Right lung (tissue), 5 donors: ENCODE results near the gene RNU1-3. TPM values are rescaled to one million over a fixed set of nuclear protein-coding genes. Genes with fewer than 3 reads are reported as not detected.
"Not testable (repeated sequence)": the region's sequence is repeated elsewhere in the genome, so short reads cannot be mapped to it uniquely, and the experiment has no call there.

Source experiments
- DNase-seq, 2 donors: peaks; one replicate each; pipeline ENCODE4 v3.0.0-alpha.2; 2013
- polyA plus RNA-seq, 5 donors: library from polyadenylated mRNA; unstranded; fragments of 120-200 nt; gene quantifications; one replicate each; pipeline versions ENCODE4 v1.2.1 to v1.2.3, GENCODE V29; 2013; ENCODE audit warnings: inconsistent platforms in 1 of 5, low replicate concordance in 1 of 5; ENCODE audit not compliant: insufficient read length in 5 of 5, insufficient read depth in 1 of 5

RNU1-3 gene
- polyA plus RNA-seq, 5 donors: 1.3 to 2.7 TPM; not detected in 3

DNA sequence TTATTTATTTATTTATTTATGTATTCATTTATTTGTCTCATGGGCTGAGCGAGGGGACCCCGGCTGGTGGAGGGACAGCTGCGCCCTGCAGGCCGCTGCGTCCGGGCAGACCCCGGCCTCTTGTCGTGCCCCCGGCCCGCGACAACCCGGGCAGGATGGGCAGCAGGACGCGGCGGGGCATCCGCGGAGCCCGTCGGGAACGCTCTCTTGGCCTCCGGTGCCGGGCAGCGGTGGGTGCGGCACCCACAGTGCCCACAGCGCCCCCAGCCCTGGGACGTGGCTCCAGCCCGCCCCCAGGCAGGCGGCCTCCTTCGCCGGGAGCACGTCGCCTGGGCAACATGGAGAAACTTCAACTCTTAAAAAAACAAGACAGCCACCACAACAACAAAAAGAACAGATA is 8.5 kb downstream of the RNU1-3 start:
- DNase-seq: not testable (repeated sequence)

DNA sequence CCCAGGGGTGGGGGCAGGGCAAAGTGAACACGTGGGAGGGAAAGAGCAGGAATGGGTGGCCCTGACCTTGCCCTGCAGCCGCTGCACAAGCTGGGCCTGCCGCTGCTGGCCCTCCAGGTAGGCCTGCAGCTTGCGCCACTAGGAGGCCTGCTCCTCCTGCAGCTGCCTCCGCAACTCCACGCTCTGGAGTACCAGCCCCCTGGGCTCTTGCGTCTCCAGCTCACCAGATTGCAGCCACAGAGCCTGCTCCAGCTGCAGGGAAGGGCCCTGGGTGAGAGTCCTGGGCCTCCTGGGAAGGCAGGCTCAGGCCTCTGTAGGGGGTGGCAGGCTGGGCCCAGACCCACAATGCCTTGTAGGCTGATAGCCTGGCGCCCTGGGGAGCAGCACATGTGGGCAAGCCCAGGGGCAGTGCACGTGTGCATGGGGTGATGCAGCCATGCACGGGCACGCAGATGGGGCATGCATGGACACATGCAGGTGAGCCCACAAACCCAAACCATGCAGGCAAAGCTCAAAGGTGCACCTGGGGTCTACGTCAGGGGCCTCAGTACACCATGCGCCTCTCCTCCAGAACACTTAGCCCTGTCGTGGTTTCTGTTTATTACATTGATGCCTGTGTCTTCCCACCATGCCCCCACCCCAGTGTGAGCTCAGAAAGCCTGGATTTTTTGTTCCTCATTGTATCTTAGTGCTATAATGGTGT is 9.6 kb downstream of the RNU1-3 start:
- DNase-seq: not testable (repeated sequence)

DNA sequence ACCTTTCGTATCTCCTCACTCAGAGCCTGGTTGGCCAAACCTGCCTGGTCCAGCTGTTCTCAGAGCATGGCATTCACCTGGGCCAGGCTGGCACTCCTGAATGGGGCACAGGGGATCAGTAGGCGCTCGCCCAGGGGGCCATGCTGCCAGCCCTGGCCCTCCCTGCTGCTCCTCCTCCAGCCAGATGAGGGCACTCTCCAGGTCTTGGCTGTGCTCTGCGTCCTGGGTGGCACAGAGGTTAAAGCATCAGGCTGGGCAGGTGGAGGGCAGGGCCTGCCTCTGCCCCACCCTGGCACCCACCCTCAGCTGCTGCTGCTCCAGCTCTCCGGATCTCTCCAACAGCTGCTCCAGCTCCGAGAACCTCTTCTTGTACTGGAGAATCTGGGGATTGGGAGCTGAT is 10.2 kb downstream of the RNU1-3 start:
- not testable (repeated sequence) for DNase-seq

DNA sequence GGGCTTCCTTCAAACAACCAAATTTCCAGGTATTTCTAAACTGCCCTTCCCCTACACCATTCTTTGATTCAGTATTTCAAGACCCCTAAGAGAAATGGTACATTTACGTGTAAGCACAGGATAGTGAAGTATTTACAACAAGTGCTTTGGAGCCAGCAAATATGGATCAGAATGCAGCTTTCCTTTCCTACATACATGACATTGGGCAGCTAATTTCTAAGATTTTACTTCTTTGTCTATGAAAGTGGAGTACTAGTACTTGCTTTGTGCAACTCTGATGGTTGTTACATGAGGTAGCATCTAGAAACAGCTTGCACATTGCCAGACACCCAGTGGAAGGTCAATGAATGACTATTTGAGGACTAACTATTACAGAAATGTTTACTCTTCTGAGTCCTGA is 15.2 kb downstream of the RNU1-3 start:
- DNase-seq: not testable (repeated sequence)

DNA sequence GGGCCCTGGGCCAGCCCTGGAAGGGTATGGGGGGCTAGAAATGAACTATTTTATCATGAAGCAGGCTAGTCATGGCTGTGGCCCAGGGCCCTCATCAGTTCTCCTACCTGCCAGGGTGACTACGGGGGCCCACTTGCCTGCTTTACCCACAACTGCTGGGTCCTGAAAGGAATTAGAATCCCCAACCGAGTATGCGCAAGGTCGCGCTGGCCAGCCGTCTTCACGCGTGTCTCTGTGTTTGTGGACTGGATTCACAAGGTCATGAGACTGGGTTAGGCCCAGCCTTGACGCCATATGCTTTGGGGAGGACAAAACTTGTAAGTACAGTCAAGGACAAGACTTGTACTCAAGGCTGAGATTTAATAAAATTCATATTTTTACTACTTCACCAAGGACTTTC is 16.8 kb downstream of the RNU1-3 start:
- DNase-seq: not testable (repeated sequence)

DNA sequence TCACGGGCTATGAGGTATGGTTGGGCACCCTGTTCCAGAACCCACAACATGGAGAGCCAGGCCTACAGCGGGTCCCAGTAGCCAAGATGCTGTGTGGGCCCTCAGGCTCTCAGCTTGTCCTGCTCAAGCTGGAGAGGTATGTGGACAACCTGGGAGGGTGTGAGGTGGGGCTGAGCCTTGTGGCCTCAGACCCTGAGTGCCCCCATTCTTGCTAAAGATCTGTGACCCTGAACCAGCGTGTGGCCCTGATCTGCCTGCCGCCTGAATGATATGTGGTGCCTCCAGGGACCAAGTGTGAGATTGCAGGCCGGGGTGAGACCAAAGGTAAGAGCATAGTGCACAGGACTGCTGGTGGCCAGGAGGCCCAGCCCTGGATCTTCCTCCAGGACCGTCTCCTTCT is 17.4 kb downstream of the RNU1-3 start:
- not testable (repeated sequence) for DNase-seq

DNA sequence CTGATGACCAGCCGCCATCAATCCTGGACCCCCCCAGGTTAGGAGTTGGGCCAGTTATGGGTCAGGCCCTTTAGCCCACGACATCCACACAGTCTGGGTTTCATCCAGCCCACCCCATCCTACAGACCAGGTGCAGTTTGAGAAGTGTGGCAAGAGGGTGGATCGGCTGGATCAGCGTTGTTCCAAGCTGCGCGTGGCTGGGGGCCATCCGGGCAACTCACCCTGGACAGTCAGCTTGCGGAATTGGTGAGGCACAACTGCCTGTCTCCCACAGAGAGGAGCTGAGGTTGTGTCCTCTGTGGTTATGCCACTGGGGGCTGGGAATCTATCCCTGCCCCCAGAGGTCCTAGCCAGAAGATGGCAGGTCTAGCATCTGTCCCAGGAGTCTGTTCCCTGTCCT is 18.0 kb downstream of the RNU1-3 start:
- not testable (repeated sequence) for DNase-seq

DNA sequence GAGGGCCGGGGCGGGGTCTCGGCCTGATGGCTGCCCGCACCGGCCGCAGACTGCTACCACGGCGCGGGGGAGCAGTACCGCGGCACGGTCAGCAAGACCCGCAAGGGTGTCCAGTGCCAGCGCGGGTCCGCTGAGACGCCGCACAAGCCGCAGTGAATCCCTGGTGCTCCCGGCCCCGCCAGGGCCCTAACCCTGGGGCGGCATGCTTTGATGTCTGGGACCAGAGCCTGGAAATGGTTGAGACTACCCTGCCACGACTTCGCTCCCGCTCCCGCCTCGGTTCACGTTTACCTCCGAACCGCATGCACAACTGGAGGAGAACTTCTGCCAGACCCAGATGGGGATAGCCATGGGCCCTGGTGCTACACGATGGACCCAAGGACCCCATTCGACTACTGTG is 18.5 kb downstream of the RNU1-3 start:
- not testable (repeated sequence) for DNase-seq

DNA sequence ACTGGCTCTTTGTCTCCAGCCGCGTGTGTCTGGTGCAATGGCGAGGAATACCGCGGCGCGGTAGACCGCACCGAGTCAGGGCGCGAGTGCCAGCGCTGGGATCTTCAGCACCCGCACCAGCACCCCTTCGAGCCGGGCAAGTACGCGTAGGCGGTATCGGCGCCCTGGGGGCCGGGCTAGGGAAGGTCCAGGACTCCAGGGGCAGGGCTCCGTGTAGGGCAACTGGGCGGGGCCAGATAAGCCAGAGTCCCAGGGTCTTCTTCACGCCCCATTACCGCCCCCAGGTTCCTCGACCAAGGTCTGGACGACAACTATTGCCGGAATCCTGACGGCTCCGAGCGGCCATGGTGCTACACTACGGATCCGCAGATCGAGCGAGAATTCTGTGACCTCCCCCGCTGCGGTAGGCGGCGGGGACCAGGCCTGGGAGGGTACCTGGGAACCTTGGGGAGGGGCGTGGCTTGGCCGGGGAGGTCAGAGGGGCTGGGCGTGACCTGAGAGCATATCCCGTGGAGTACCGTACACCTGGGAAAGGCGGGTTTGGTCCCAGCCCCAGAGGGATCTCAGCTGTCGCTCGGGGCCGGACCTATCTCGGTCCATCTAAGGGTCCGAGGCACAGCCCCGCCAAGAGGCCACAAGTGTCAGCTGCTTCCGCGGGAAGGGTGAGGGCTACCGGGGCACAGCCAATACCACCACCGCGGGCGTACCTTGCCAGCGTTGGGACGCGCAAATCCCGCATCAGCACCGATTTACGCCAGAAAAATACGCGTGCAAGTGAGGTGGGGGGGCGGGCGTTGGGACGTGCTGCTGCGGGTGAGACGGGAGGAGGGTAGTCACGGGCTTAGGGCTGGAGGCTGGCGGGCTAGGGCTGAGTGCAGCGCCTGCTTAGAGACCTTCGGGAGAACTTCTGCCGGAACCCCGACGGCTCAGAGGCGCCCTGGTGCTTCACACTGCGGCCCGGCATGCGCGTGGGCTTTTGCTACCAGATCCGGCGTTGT is 19.3 kb downstream of the RNU1-3 start:
- not testable (repeated sequence) for DNase-seq

DNA sequence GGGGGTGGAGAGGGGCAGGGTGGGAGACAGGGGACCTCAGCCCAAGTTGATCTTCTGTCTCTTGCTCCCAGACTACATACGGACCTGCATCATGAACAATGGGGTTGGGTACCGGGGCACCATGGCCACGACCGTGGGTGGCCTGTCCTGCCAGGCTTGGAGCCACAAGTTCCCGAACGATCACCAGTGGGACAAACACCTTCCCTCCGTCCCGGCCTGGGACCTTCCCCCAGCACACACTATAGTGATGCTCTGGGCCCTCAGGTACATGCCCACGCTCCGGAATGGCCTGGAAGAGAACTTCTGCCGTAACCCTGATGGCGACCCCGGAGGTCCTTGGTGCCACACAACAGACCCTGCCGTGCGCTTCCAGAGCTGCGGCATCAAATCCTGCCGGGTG is 20.0 kb downstream of the RNU1-3 start:
- DNase-seq: not testable (repeated sequence)

DNA sequence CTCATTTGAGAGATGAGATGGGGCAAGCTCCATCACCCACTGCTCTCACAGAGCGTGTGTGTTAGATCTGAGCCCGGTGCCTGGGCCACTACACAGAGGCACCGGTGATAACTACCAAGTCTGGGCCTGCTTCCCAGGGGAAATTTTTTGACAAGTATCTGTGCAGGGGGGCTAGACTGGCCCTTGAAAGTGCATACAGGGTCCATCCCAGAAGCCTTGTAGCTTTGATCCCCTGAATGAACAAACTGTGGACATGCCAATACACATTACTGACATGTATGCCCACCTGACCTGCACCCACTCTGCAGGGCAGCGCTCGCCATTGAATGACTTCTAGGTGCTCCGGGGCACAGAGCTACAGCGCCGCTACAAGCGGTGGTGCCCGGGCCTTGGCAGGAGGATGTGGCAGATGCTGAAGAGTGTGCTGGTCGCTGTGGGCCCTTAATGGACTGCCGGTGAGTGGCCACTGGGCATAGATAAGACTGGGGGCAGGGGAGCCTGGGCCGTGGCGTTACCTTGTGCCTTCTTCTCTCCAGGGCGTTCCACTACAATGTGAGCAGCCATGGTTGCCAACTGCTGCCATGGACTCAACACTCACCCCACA is 20.6 kb downstream of the RNU1-3 start:
- DNase-seq: not testable (repeated sequence)

DNA sequence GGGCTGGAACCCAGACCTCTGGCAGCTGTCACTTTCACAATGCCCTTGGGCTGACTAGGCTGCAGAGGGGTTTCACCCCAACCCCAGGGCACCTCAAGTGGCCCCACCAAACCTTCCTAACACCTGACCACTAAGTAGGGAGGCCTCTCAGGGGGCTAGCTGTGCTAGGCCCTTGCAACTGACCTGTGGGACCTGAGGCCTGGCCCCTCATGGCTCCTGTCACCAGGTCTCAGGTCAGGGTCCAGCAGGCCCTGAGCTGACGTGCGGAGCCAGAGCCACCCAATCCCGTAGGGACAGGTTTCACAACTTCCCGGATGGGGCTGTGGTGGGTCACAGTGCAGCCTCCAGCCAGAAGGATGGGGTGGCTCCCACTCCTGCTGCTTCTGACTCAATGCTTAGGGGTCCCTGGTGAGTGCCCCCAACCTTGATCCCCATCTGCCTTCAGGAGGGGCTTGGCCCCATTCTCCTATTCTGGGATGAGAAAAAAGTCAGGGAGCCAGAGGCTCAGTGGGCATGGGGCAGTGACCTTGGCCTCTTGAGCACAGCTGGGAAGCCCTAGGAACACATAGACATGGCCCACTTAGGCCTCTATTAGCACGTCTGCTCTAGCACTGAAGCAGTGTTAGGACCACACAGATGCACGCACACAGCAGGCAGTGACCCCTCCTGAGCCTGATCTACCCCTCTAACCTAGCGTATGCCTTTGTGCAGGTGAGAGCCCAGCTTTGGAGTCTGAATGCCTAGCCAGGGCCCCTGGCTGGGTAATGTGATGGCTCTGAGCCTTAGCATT is 21.3 kb downstream of the RNU1-3 start:
- not testable (repeated sequence) for DNase-seq

DNA sequence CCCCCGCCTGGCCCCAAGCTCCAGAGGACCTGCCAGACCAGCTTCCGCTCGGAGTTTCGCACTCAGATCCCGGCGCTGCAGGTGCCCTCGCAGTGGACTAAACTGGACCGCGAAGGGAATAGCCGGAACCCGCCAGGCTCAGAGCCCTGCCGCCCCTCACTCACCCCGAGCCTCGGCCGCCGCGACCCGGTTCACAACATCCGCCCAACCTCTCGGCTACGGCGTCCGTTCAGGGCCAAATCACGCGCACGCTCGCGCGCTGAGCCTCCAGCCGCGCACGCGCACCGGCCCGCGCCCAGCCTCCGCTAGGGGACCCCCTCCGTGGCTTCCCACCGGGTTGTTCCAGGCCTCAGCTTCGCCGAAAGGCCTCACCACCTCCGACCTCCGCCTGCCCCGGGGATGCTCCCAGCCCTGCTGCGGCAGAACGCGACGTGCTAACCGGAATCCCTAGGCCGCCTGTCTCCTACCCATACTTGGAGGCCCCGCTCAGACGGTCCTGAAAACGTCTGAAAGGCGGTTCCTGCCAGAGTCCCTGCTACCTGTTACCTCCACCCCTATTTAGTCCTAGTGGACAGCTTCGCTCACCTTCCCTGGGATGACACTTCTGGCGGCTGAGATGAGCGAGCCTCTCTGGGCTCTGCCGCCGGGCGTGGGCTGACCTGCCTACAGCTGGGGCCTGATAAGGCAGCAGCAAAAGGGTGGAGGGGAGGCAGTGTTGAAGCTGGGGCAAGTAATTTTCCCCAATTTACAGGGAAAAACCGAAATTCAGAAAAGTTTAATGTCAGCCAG is 22.1 kb downstream of the RNU1-3 start:
- DNase-seq: peak; percentile 95 to 99

DNA sequence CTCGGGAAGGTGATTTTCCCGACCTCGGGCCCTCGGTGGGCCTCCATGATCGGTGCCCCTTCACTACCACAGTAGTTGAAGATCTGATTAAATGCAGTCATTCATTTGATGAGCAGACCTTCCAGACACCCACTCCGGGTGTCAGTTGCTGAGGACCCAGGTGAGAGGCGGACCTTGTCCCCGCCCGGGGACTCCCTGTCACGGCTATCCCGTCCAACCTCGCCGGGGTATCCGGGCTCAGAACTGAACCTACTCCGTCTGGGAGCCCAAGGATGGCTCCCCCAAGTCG is 22.6 kb downstream of the RNU1-3 start:
- no peak for DNase-seq

DNA sequence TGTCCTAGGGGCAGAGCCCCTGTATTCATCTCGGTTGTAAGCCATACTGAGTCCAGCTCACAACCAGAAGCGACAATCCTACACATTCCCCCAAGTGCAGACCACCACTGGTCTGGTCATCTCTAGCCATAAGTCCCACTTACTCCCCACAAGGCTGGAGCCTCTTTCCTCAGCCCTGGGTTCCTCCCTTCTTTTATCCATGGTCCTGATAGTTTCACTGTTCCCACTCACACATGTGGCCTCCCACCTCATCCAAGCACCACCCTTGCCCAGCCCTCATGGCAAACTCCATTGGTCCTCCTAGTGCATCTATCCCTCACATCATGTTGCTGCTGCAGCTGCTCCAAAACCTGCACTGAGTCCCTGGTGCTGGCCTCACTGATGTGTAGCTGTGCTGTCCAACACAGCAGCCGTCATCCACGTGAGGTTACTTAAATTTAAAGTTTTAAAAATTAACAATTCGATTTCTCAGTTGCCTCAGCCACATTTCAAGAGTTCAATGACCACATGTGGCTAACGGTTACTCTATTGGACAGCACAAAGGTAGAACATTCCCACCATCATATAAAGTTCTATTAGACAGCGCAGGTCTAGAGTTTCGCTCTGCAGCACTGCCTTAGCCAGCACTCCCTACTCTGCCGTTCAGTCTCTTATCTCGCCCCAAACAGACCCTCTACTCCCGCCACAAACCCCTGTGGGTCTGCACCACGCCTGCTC is 23.1 kb downstream of the RNU1-3 start:
- not testable (repeated sequence) for DNase-seq

DNA sequence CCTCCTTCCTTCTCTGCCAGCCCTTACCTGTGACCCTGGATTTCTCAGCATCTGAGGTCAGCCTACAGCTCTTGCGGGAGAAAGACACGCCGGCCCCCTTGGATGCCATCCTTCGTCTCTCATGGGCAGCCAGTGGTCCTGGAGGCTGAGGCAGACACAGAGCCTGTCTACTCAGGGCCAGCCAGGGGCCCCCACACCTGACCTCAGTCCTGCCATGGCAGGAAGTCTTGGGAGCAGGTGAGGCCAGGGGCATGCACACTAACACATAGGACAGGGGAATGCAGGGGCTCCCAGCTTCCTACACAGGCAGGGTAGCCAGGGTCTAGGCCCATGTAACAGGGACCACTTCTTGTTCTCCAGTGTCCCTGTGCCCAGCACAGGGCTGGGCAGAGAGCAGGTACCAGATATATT is 23.7 kb downstream of the RNU1-3 start:
- DNase-seq: not testable (repeated sequence)

DNA sequence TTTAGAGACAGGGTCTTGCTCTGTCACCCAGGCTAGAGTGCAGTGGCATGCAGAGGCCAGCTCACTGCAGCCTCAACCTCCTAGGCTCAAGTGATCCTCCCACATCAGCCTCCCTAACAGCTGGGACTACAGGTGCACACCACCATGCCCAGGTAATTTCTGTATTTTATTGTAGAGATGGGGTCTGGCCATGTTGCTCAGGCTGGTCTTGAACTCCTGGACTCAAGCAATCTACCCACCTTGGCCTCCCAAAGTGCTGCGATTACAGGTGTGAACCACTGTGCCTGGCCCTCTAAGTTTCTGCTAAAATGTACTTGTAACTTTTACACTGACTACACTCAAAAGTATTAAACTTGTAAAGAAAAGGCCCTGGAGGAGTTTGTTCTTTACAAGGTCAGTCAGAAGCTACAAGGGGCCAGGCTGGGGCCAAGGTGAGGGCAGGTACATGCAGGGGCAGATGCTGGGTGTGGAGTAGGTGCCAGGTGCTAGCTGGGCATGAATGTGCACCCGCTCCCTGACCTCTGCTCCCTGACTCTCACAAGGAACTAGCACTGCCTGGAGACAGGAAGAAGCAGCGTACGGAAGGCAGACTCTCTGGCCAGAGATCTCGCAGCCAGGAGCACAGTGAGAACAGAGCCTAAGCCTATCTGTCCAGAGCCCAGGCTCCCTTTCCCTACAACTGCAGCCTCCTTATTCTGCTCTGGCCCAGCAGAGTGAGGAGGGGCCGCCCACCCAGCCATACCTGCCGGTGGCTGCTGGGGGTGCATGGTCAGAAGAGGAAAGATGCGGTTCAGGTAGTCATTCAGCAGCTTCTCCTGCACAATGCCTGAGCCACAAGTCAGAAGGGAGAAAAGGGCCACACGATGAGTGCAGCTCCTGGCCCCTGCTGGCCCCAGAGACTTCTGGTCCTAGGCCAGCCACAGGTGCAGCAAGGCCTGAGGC is 24.5 kb downstream of the RNU1-3 start:
- not testable (repeated sequence) for DNase-seq

DNA sequence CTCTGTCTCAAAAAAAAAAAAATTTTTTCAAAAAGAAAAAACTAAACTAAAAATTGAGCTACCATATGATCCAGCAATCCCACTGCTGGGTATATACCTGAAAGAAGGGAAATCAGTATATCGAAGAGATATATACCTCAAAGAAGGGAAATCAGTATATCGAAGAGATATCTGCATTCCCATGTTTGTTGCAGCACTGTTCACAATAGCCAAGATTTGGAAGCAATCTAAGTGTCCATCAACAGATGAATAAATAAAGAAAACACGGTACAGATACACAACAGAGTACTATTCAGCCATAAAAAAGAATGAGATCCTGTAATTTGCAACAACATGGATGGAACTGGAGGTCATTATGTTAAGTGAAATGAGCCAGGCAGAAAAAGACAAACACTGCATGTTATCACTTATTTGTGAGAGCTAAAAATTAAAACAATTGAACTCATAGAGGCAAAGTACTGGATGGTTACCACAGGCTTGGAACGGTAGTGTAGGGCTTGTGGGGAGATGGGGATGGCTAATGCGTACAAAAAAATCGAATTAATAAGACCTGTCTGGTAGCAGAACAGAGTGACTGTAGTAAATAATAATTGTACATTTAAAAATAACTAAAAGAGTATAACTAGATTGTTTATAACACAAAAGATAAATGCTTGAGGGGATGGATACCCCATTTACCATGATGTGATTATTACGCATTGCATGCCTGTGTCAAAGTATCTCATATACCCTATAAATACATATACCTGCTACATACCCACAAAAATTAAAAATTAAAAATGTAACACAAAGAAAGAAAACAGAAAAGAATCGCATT is 25.4 kb downstream of the RNU1-3 start:
- not testable (repeated sequence) for DNase-seq
